Neural cell (in vitro differentiated cells): Measurements from ENCODE around the gene SKP1. TPM values are rescaled to one million over a fixed set of nuclear protein-coding genes. Genes with fewer than 3 reads are reported as not detected.

Experiments used
- H2AFZ ChIP-seq: fragments of 200-600, 300-800 bp; sonication (generic), shearing (Covaris generic); 2 replicates; pipeline ENCODE4 v1.6.0; 2014; ENCODE audit warnings: low read depth, mild to moderate bottlenecking, antibody characterized with exemption, low read length, moderate library complexity
- H3F3A ChIP-seq: fragments of 200-600 bp; shearing (Covaris generic); 2 replicates; pipeline ENCODE4 v1.6.1; 2016; ENCODE audit warnings: mild to moderate bottlenecking, moderate library complexity, mixed read lengths, antibody characterized with exemption, low read length; ENCODE audit not compliant: insufficient read depth, poor library complexity, severe bottlenecking
- H3K27ac ChIP-seq: fragments of 200-600, 300-800 bp; sonication (generic), shearing (Covaris generic); 2 replicates; pipeline ENCODE4 v1.5.1; 2014; ENCODE audit warnings: mild to moderate bottlenecking, low read length, moderate library complexity
- H3K27me3 ChIP-seq: fragments of 300-800, 200-600 bp; sonication (generic), shearing (Covaris generic); 2 replicates; pipeline ENCODE4 v1.6.0; 2014; ENCODE audit warnings: mild to moderate bottlenecking, low read depth, low read length, moderate library complexity; ENCODE audit not compliant: insufficient read depth
- H3K36me3 ChIP-seq: fragments of 300-800, 200-600 bp; sonication (generic), shearing (Covaris generic); 2 replicates; pipeline ENCODE4 v1.5.1; 2014; ENCODE audit warnings: mild to moderate bottlenecking, antibody characterized with exemption, low read length, moderate library complexity; ENCODE audit not compliant: insufficient read depth
- H3K4me2 ChIP-seq: fragments of 300-800, 200-600 bp; sonication (generic), shearing (Covaris generic); 2 replicates; pipeline ENCODE4 v1.6.0; 2014; ENCODE audit warnings: mild to moderate bottlenecking, low read length
- H3K4me3 ChIP-seq: fragments of 300-800, 200-600 bp; sonication (generic), shearing (Covaris generic); 2 replicates; pipeline ENCODE4 v1.5.1; 2014; ENCODE audit warnings: mild to moderate bottlenecking, low read length, moderate library complexity
- H3K79me2 ChIP-seq: fragments of 200-600 bp; shearing (Covaris generic); replicated peaks from 2 replicates; pipeline ENCODE4 v1.6.0; 2014; ENCODE audit warnings: mild to moderate bottlenecking, low read length, moderate library complexity; ENCODE audit not compliant: insufficient read depth
- H3K9ac ChIP-seq: fragments of 300-800, 200-600 bp; sonication (generic), shearing (Covaris generic); 2 replicates; pipeline ENCODE4 v1.6.1; 2016; ENCODE audit warnings: mild to moderate bottlenecking, low read length, mixed read lengths
- H3K9me2 ChIP-seq: fragments of 200-600 bp; shearing (Covaris generic); 2 replicates; pipeline ENCODE4 v1.6.1; 2016; ENCODE audit warnings: mild to moderate bottlenecking, low read length, mixed read lengths; ENCODE audit not compliant: insufficient read depth
- H3K9me3 ChIP-seq: fragments of 200-600, 300-800 bp; sonication (generic), shearing (Covaris generic); 2 replicates; pipeline ENCODE4 v1.6.1; 2016; ENCODE audit warnings: mild to moderate bottlenecking, mixed run types, low read length, moderate library complexity, mixed read lengths
- H4K20me1 ChIP-seq: fragments of 200-600 bp; shearing (Covaris generic); 2 replicates; pipeline ENCODE4 v1.6.1; 2016; ENCODE audit warnings: mild to moderate bottlenecking, mixed run types; ENCODE audit not compliant: insufficient read depth
- EP300 ChIP-seq: fragments of 450-650 bp; conservative IDR thresholded peaks from 2 replicates; pipeline ENCODE4 v1.6.1; 2014; ENCODE audit warnings: antibody characterized with exemption, mild to moderate bottlenecking, moderate library complexity; ENCODE audit not compliant: poor library complexity, severe bottlenecking
- EZH2 ChIP-seq: fragments of 200-600, 300-800 bp; shearing (Covaris generic), sonication (generic); IDR thresholded peaks from 2 replicates; pipeline ENCODE4 v1.6.1; 2014; ENCODE audit warnings: antibody characterized with exemption, low read length, borderline replicate concordance, mild to moderate bottlenecking; ENCODE audit not compliant: insufficient read depth, poor library complexity, severe bottlenecking
- MXI1 ChIP-seq: fragments of 450-650 bp; conservative IDR thresholded peaks from 2 replicates; pipeline ENCODE4 v1.6.1; 2014; ENCODE audit warnings: antibody characterized with exemption, mild to moderate bottlenecking; ENCODE audit not compliant: poor library complexity, severe bottlenecking
- POLR2AphosphoS5 ChIP-seq: IDR thresholded peaks from 2 replicates; pipeline ENCODE4 v1.6.1; 2012
- RAD21 ChIP-seq: fragments of 450-650 bp; conservative IDR thresholded peaks from 2 replicates; pipeline ENCODE4 v1.6.1; 2014; ENCODE audit warnings: antibody characterized with exemption, mild to moderate bottlenecking, moderate library complexity
- SMC3 ChIP-seq: fragments of 450-650 bp; conservative IDR thresholded peaks from 2 replicates; pipeline ENCODE4 v1.6.1; 2014; ENCODE audit warnings: antibody characterized with exemption, mild to moderate bottlenecking, moderate library complexity; ENCODE audit not compliant: poor library complexity
- TAF1 ChIP-seq: IDR thresholded peaks from 2 replicates; pipeline ENCODE4 v1.6.1; 2012; ENCODE audit warnings: low read depth
- polyA plus RNA-seq: library from polyadenylated mRNA; depleted of rRNA; stranded (reverse); fragments of >200 nt; gene quantifications from 2 replicates; pipeline ENCODE4 v1.2.3, GENCODE V29; 2014
- TF ChIP-seq, protein P1 (sequence below): fragments of 450-650 bp; IDR thresholded peaks from 2 replicates; pipeline ENCODE4 v1.5.1; 2014; ENCODE audit warnings: antibody characterized with exemption, mild to moderate bottlenecking, moderate library complexity; ENCODE audit not compliant: poor library complexity, severe bottlenecking

The SKP1 gene
- polyA plus RNA-seq, 1 donor from 2014 or later = 1,492 TPM

DNA sequence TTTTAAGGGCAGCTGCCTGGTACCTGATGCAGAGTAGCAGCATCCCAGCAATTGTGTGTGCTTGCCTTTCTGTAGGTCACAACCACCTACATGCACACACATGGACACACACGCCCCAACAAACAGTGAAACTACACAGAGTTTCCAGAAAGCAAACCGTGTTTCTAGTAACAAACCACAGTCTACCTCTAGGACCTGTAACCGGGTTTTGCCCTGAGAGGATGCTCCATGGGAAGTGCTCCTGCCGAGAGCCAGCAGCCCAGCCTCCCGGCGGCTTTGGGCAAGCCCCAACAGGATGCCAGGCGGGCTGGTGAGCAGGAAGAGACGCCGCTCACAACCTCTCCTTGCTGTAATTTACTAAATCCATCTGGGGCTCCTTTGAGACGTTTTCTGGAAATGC lies 66.4 kb downstream of the SKP1 start:
- no peak overlapping the region for H3K27ac ChIP-seq

DNA sequence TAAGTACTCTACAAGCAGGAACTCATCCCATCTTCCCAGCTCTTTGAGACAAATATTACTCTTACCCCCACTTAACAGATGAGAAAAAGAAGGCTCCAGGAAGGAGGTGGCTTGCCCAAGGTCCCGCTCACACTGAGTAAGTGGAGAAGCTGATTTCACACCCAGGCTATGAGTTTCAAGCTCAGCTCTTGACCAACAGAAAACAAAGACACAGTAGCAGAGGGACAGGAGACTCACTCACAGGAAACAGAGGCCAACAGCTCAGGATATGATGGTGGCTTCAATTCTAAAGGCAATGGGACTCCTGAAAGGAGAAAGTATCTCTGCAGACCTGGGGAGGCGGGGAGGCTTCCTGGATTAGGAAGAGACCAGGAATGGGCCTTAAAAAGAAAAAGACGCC lies 69.0 kb downstream of the SKP1 start:
- Histone ChIP-seq H3K27me3 (peaks cover 11% of the 10 kb centered on the region), H3K4me2 (no peak overlapping the region), H3K9me2 (no peaks in the 10 kb centered on the region), H3K4me3 (no peak overlapping the region), H3K36me3 (no peaks in the 10 kb centered on the region), H2AFZ (no peak overlapping the region), H3F3A (no peaks in the 10 kb centered on the region), H3K79me2 (no peaks in the 10 kb centered on the region), H3K9ac (no peak overlapping the region), H4K20me1 (no peaks in the 10 kb centered on the region), H3K9me3 (no peaks in the 10 kb centered on the region), H3K27ac (no peak overlapping the region)
- TF ChIP-seq SMC3 (no peak), EZH2 (no peak), MXI1 (no peak)

More for the DNA sequence above, 66.4 kb downstream of the SKP1 start:
- Histone ChIP-seq H3K36me3 (no peaks in the 10 kb centered on the region), H3K9me3 (no peaks in the 10 kb centered on the region), H3F3A (no peaks in the 10 kb centered on the region), H3K4me2 (no peak overlapping the region), H3K9me2 (no peaks in the 10 kb centered on the region), H4K20me1 (no peaks in the 10 kb centered on the region), H2AFZ (no peak overlapping the region), H3K27me3 (peaks cover 29% of the 10 kb centered on the region), H3K79me2 (no peaks in the 10 kb centered on the region), H3K9ac (no peak overlapping the region), H3K4me3 (no peak overlapping the region)
- TF ChIP-seq MXI1 (no peak), RAD21 (no peak), POLR2AphosphoS5 (no peak)

DNA sequence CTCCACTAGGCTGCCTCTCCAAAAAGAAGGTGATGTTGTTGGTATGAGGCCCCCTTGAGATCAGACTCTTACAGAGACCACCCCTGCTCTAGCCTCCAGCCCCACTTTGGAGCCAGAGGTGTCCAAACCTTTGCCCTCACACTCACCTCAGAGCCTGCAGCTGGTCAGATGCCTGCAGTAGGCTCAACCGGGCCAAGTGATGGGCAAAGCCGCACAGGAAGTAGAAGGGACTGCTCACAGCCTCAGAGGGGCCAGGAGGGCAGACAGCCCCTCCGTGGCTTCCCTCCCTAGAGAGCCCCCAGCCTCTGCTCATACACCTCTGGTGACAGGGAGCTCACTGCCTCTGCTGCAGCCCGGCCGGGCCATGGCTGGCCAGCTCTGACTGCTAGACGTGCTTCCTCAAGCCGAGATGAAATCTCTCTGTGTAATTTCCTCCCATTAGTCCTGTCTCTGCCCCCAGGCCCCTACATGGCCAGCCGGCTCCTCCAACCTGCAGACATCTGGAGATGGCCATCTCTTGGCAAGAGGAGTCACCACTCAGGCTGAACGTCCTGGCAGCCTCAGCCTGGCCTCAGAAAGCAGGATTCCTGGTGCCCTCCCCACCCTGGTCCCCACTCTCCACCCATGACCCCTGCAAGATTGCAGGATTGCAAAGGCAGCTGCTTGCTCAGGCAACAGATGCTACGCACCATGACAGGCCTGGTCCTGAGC lies 69.6 kb downstream of the SKP1 start:
- no peaks in the 10 kb centered on the region for H3K79me2 ChIP-seq
- no peak overlapping the region for H3K4me2 ChIP-seq
- H3F3A ChIP-seq = no peaks in the 10 kb centered on the region
- H3K9me2 ChIP-seq = no peaks in the 10 kb centered on the region
- no peak overlapping the region for H3K4me3 ChIP-seq
- no peaks in the 10 kb centered on the region for H4K20me1 ChIP-seq
- no peak overlapping the region for H3K27ac ChIP-seq
- no peak overlapping the region for H2AFZ ChIP-seq
- H3K9ac ChIP-seq = no peak overlapping the region
- no peaks in the 10 kb centered on the region for H3K9me3 ChIP-seq
- no peaks in the 10 kb centered on the region for H3K36me3 ChIP-seq
- TF ChIP-seq, protein P1, sequence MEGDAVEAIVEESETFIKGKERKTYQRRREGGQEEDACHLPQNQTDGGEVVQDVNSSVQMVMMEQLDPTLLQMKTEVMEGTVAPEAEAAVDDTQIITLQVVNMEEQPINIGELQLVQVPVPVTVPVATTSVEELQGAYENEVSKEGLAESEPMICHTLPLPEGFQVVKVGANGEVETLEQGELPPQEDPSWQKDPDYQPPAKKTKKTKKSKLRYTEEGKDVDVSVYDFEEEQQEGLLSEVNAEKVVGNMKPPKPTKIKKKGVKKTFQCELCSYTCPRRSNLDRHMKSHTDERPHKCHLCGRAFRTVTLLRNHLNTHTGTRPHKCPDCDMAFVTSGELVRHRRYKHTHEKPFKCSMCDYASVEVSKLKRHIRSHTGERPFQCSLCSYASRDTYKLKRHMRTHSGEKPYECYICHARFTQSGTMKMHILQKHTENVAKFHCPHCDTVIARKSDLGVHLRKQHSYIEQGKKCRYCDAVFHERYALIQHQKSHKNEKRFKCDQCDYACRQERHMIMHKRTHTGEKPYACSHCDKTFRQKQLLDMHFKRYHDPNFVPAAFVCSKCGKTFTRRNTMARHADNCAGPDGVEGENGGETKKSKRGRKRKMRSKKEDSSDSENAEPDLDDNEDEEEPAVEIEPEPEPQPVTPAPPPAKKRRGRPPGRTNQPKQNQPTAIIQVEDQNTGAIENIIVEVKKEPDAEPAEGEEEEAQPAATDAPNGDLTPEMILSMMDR = no peak
- TF ChIP-seq EZH2 (no peak), EP300 (no peak), MXI1 (no peak), TAF1 (no peak), POLR2AphosphoS5 (no peak)
- H3K27me3 ChIP-seq = peaks cover 5% of the 10 kb centered on the region
